ENCODE results near the gene ELAPOR1. TPM values are rescaled to one million over a fixed set of nuclear protein-coding genes. Genes with fewer than 3 reads are reported as not detected.
A peak's percentile ranks its signal among the peaks of the same experiment; 100 is the strongest.

Gene ELAPOR1
- total and polyA plus RNA-seq, 9 of the 15 experiments (the other 6 are each of a cell fraction or from before 2014, with no cell fraction given), result 0.07 to 1.2 (median 0.18) TPM

DNA sequence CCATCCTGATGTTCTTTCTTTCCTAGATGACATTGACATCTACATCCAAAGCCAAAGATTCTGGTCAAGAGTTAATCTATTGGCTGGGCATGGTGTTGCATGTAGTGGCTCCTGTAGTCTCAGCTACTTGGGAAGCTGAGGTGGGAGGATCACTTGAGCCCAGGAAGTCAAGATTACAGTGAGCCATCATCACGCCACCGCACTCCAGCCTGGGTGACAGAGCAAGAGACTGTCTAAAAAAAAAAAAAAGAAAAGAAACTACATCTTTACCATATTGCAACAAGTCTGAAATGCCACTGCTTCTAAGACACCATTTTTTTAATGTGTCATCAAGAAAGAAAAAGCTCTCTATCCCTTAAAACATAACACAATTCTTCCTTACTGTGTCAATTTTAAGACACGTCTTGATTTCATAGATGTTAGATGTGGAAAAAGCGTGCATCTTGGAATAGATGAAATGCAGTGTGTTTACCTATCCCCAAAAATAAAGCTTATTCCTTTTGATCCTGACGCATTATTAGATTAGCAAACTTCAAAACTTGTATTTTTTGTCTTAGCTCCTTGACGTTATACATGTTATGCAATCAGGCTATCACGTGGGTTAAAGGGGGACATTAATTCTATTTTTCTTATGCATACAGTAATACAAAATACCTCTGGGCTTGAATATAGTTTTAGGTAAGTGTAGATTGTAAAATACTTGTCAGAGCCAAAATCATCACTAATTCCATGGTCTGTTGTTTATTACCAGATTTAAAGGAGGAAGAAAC, 46.3 kb downstream of the ELAPOR1 start:
- Histone ChIP-seq H3K79me2 (ENCODE audit: control insufficient read depth, insufficient read depth, low read length) (no peaks in the 10 kb centered on the region), H3K9me1 (ENCODE audit: control insufficient read depth, insufficient read depth, low read length) (no peaks in the 10 kb centered on the region), H3K36me3 (ENCODE audit: control insufficient read depth, insufficient read depth, low read length) (no peaks in the 10 kb centered on the region), H3K4me2 (ENCODE audit: insufficient read depth, low read length) (no peak overlapping the region), H4K20me1 (replicated peaks; ENCODE audit: control insufficient read depth, insufficient read depth, low read length) (no peaks in the 10 kb centered on the region), H3K9me3 (replicated peaks; ENCODE audit: control insufficient read depth, insufficient read depth, low read depth, low read length) (no peaks in the 10 kb centered on the region), H3K27me3 (ENCODE audit: control insufficient read depth in 2 of 2, insufficient read depth in 2 of 2, low read length in 2 of 2) (no peaks in the 10 kb centered on the region), H2AFZ (ENCODE audit: low read depth, low read length) (no peak overlapping the region), H3K27ac (ENCODE audit: extremely low read depth, low read depth, low read length) (no peak overlapping the region), H3K9ac (ENCODE audit: insufficient read depth in 1 of 2, low read depth in 2 of 2, low read length in 2 of 2) (no peak overlapping the region), H3K4me3 (no peak overlapping the region), H3K4me1 (replicated peaks in 1 of 2; ENCODE audit: control insufficient read depth in 2 of 2, insufficient read depth in 2 of 2, low read length in 2 of 2) (peaks cover 8 to 13% of the 10 kb centered on the region in 2 experiments)
- FAIRE-seq (peak; percentile 26), ATAC-seq (peak; percentile 64), DNase-seq (ENCODE audit: extremely low read depth in 1 of 4, low spot score in 3 of 4) (peak in 1 of 4 experiments; percentile 43)
- intact Hi-C loops (cut with micrococcal nuclease), result no loop called here
- in situ Hi-C loops (cut with MboI), result no loop called here
- POLR2A ChIA-PET, result interaction anchor here (0.6 to 1.6 kb wide), 7 partner anchors 9 to 107 kb away, joined by 3 read pairs; no protein-coding TSS in a partner anchor
- CTCF ChIA-PET (ENCODE audit: low intra/inter-chr PET ratio), result no interaction called here
- WGBS (ENCODE audit: insufficient coverage, low coverage, missing lambda C conversion rate), result 41% methylated on average over 7 of the region's 7 CpGs
- no TSS peak for BruUV-seq (replicated peaks)
- TF ChIP-seq WHSC1 (IDR thresholded peaks at IDR 0.05; ENCODE audit: low read length), result no peak
- TF ChIP-seq RBM22 (IDR thresholded peaks at IDR 0.05; ENCODE audit: low read depth, low read length, poor library complexity, severe bottlenecking), result no peak
- TF ChIP-seq PHF8 (IDR thresholded peaks at IDR 0.05; ENCODE audit: borderline replicate concordance, low read length), result no peak
- TF ChIP-seq ERF (CRISPR knock-in tag; IDR thresholded peaks at IDR 0.05), result no peak
- TF ChIP-seq, protein P1, sequence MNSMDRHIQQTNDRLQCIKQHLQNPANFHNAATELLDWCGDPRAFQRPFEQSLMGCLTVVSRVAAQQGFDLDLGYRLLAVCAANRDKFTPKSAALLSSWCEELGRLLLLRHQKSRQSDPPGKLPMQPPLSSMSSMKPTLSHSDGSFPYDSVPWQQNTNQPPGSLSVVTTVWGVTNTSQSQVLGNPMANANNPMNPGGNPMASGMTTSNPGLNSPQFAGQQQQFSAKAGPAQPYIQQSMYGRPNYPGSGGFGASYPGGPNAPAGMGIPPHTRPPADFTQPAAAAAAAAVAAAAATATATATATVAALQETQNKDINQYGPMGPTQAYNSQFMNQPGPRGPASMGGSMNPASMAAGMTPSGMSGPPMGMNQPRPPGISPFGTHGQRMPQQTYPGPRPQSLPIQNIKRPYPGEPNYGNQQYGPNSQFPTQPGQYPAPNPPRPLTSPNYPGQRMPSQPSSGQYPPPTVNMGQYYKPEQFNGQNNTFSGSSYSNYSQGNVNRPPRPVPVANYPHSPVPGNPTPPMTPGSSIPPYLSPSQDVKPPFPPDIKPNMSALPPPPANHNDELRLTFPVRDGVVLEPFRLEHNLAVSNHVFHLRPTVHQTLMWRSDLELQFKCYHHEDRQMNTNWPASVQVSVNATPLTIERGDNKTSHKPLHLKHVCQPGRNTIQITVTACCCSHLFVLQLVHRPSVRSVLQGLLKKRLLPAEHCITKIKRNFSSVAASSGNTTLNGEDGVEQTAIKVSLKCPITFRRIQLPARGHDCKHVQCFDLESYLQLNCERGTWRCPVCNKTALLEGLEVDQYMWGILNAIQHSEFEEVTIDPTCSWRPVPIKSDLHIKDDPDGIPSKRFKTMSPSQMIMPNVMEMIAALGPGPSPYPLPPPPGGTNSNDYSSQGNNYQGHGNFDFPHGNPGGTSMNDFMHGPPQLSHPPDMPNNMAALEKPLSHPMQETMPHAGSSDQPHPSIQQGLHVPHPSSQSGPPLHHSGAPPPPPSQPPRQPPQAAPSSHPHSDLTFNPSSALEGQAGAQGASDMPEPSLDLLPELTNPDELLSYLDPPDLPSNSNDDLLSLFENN (IDR thresholded peaks at IDR 0.05; ENCODE audit: low read depth in 2 of 2, low read length in 2 of 2), result no peak
- TF ChIP-seq, protein P2, sequence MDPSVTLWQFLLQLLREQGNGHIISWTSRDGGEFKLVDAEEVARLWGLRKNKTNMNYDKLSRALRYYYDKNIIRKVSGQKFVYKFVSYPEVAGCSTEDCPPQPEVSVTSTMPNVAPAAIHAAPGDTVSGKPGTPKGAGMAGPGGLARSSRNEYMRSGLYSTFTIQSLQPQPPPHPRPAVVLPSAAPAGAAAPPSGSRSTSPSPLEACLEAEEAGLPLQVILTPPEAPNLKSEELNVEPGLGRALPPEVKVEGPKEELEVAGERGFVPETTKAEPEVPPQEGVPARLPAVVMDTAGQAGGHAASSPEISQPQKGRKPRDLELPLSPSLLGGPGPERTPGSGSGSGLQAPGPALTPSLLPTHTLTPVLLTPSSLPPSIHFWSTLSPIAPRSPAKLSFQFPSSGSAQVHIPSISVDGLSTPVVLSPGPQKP (CRISPR knock-in tag; IDR thresholded peaks at IDR 0.05), result no peak
- no peak for TF ChIP-seq COPS2 (conservative IDR thresholded peaks at IDR 0.05)
- TF ChIP-seq, protein P3, sequence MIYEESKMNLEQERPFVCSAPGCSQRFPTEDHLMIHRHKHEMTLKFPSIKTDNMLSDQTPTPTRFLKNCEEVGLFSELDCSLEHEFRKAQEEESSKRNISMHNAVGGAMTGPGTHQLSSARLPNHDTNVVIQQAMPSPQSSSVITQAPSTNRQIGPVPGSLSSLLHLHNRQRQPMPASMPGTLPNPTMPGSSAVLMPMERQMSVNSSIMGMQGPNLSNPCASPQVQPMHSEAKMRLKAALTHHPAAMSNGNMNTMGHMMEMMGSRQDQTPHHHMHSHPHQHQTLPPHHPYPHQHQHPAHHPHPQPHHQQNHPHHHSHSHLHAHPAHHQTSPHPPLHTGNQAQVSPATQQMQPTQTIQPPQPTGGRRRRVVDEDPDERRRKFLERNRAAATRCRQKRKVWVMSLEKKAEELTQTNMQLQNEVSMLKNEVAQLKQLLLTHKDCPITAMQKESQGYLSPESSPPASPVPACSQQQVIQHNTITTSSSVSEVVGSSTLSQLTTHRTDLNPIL (CRISPR knock-in tag; IDR thresholded peaks at IDR 0.05), result no peak
- TF ChIP-seq HMG20B (CRISPR knock-in tag; IDR thresholded peaks at IDR 0.05), result no peak
- no peak for TF ChIP-seq PML (IDR thresholded peaks at IDR 0.05; ENCODE audit: low read length)
- no peak; the same call in 1 of the 2 replicates for TF ChIP-seq FOSL1 (tag; conservative IDR thresholded peaks at IDR 0.05)
- peak; percentile 44; the same call in 1 of the 2 replicates for TF ChIP-seq DPF2 (IDR thresholded peaks at IDR 0.05)
- TF ChIP-seq ZNF384 (IDR thresholded peaks at IDR 0.05; ENCODE audit: low read depth, low read length), result peak; percentile 72
- TF ChIP-seq STAG1 (CRISPR knock-in tag; IDR thresholded peaks at IDR 0.05; ENCODE audit: borderline replicate concordance), result no peak
- no peak for TF ChIP-seq HEY1 (CRISPR knock-in tag; IDR thresholded peaks at IDR 0.05; ENCODE audit: borderline replicate concordance)

All from K562 (cell line).